IMR-90 (cell line): Measurements from ENCODE around the gene CHST6. TPM values are rescaled to one million over a fixed set of nuclear protein-coding genes. Genes with fewer than 3 reads are reported as not detected.
A peak's percentile ranks its signal among the peaks of the same experiment; 100 is the strongest.

Experiments used
- ATAC-seq: fragments of 200-7000 bp; cut with Tn5 transposase; 2 replicates; pipeline ENCODE4 v1.9.1; 2020; ENCODE audit warnings: low read depth, mild to moderate bottlenecking, moderate library complexity
- BruUV-seq: library from RNA; stranded (reverse); fragments of 400-500 nt; replicated peaks from 2 replicates; lab custom pipeline; 2021; lab: Mats Ljungman, UMichigan
- CTCF ChIA-PET: fragments of 300-600 bp; formaldehyde crosslinking; extraction: SDS; loops from one replicate; lab custom pipeline; 2021; ENCODE audit warnings: antibody characterized with exemption; lab: Yijun Ruan, JAX
- POLR2A ChIA-PET: fragments of 300-600 bp; sonication (Branson Sonifier 250); formaldehyde crosslinking; loops from one replicate; lab custom pipeline; 2022; ENCODE audit warnings: antibody characterized with exemption; ENCODE audit not compliant: unreplicated experiment; lab: Charles Lee
- DNase-seq: peaks from one replicate; pipeline ENCODE4 v3.0.0; 2013
- H2AFZ ChIP-seq: replicated peaks from 2 replicates; pipeline ENCODE3; 2013; ENCODE audit warnings: low read length, mild to moderate bottlenecking; ENCODE audit not compliant: poor library complexity
- H2AK5ac ChIP-seq: 2 replicates; pipeline ENCODE4 v1.6.1; 2013; ENCODE audit warnings: low read depth, low read length, inconsistent platforms
- H2AK9ac ChIP-seq: replicated peaks from 2 replicates; pipeline ENCODE3; 2013; ENCODE audit warnings: mild to moderate bottlenecking, low read depth, low read length, moderate library complexity; ENCODE audit not compliant: poor library complexity
- H2BK120ac ChIP-seq: 2 replicates; pipeline ENCODE4 v1.6.1; 2013; ENCODE audit warnings: low read depth, low read length, inconsistent platforms
- H2BK15ac ChIP-seq: 3 replicates; pipeline ENCODE4 v1.6.1; 2013; ENCODE audit warnings: low read depth, low read length, inconsistent platforms
- H2BK20ac ChIP-seq: 2 replicates; pipeline ENCODE4 v1.6.1; 2013; ENCODE audit warnings: low read depth, mild to moderate bottlenecking, inconsistent platforms, low read length, moderate library complexity
- H2BK5ac ChIP-seq: 2 replicates; pipeline ENCODE4 v1.6.1; 2013; ENCODE audit warnings: mild to moderate bottlenecking, low read depth, low read length, inconsistent platforms; ENCODE audit not compliant: poor library complexity, severe bottlenecking
- H3K14ac ChIP-seq: replicated peaks from 2 replicates; pipeline ENCODE4 v1.6.1; 2013; ENCODE audit warnings: low read depth, low read length, inconsistent platforms
- H3K18ac ChIP-seq: 2 replicates; pipeline ENCODE4 v1.6.1; 2013; ENCODE audit warnings: low read depth, low read length, control low read depth
- H3K23ac ChIP-seq: 2 replicates; pipeline ENCODE4 v1.6.1; 2013; ENCODE audit warnings: low read depth, low read length, inconsistent platforms
- H3K27ac ChIP-seq: 2 replicates; pipeline ENCODE4 v1.5.1; 2013; ENCODE audit warnings: mild to moderate bottlenecking, control low read depth, low read length; ENCODE audit not compliant: insufficient read depth
- H3K27me3 ChIP-seq: 2 replicates; pipeline ENCODE4 v1.6.1; 2013; ENCODE audit warnings: low read length; ENCODE audit not compliant: control insufficient read depth, insufficient read depth
- H3K36me3 ChIP-seq: 2 replicates; pipeline ENCODE4 v1.6.1; 2013; ENCODE audit warnings: low read length, mixed read lengths; ENCODE audit not compliant: control insufficient read depth, insufficient read depth
- H3K4ac ChIP-seq: 2 replicates; pipeline ENCODE4 v1.6.1; 2013; ENCODE audit warnings: low read depth, low read length, inconsistent platforms
- H3K4me1 ChIP-seq: 2 replicates; pipeline ENCODE4 v1.6.1; 2013; ENCODE audit warnings: low read length, mixed read lengths; ENCODE audit not compliant: control insufficient read depth, insufficient read depth
- H3K4me2 ChIP-seq: 2 replicates; pipeline ENCODE4 v1.6.1; 2013; ENCODE audit warnings: low read depth, mild to moderate bottlenecking, control low read depth, low read length, moderate library complexity
- H3K4me3 ChIP-seq: 2 replicates; pipeline ENCODE4 v1.5.1; 2013; ENCODE audit warnings: low read depth, mild to moderate bottlenecking, control low read depth, low read length, moderate library complexity; ENCODE audit not compliant: insufficient read depth
- H3K56ac ChIP-seq: 2 replicates; pipeline ENCODE4 v1.6.1; 2013; ENCODE audit warnings: low read length, inconsistent platforms; ENCODE audit not compliant: insufficient read depth; ENCODE audit errors: extremely low read depth
- H3K79me1 ChIP-seq, 2 experiments: 2 replicates each; pipeline ENCODE4 v1.6.1; 2013; ENCODE audit warnings: low read length in 2 of 2, inconsistent platforms in 1 of 2, low read depth in 1 of 2
- H3K9ac ChIP-seq: 2 replicates; pipeline ENCODE4 v1.6.1; 2013; ENCODE audit warnings: low read depth, low read length, control low read depth
- H3K9me1 ChIP-seq: 2 replicates; pipeline ENCODE4 v1.6.1; 2013; ENCODE audit warnings: low read length, inconsistent platforms; ENCODE audit not compliant: insufficient read depth
- H3K9me3 ChIP-seq: 2 replicates; pipeline ENCODE4 v1.6.1; 2013; ENCODE audit warnings: low read length; ENCODE audit not compliant: control insufficient read depth, insufficient read depth
- H4K20me1 ChIP-seq: 2 replicates; pipeline ENCODE4 v1.6.1; 2013; ENCODE audit warnings: low read length, inconsistent platforms; ENCODE audit not compliant: insufficient read depth
- H4K5ac ChIP-seq: 2 replicates; pipeline ENCODE4 v1.6.1; 2013; ENCODE audit warnings: mild to moderate bottlenecking, low read depth, low read length, control low read depth
- H4K8ac ChIP-seq, 2 experiments: 2 replicates each; pipeline ENCODE4 v1.6.1; 2013; ENCODE audit warnings: low read depth in 2 of 2, low read length in 2 of 2, control low read depth in 1 of 2, inconsistent platforms in 1 of 2
- H4K91ac ChIP-seq: 2 replicates; pipeline ENCODE4 v1.6.1; 2013; ENCODE audit warnings: low read depth, low read length, inconsistent platforms; ENCODE audit not compliant: insufficient read depth
- MAZ ChIP-seq: IDR thresholded peaks from 2 replicates; pipeline ENCODE4 v1.6.1; 2012; ENCODE audit warnings: low read depth, mild to moderate bottlenecking, low read length, improper control_type of control experiment, moderate library complexity, borderline replicate concordance
- NFE2L2 ChIP-seq: fragments of 150-350 bp; IDR thresholded peaks from 2 replicates; pipeline ENCODE4 v1.6.1; 2016; ENCODE audit warnings: low read depth, mild to moderate bottlenecking, low read length
- RCOR1 ChIP-seq: IDR thresholded peaks from 2 replicates; pipeline ENCODE4 v1.6.1; 2012; ENCODE audit warnings: mild to moderate bottlenecking, low read length, improper control_type of control experiment; ENCODE audit not compliant: insufficient replicate concordance
- WGBS, 2 experiments: methylation state at CpG; one replicate each; pipeline versions ENCODE4 v1.1.5 to v1.1.7; 2013; ENCODE audit warnings: missing lambda C conversion rate in 2 of 2; ENCODE audit not compliant: insufficient read length in 1 of 2; ENCODE audit errors: extremely low coverage in 2 of 2; 5-methylcytosine and 5-hydroxymethylcytosine counted together
- dilution Hi-C: fragments of 300-500 bp; cut with HindIII; formaldehyde crosslinking; loops from one replicate; pipeline ENCODE4 v1.14.3; 2018; ENCODE audit warnings: low sequenced_read_pairs; ENCODE audit not compliant: unreplicated experiment
- in situ Hi-C: fragments of 300-500 bp; cut with MboI; formaldehyde crosslinking; loops from 3 replicates; pipeline ENCODE4 v1.14.3; 2019; ENCODE audit warnings: low sequenced_read_pairs, inconsistent platforms, mixed read lengths
- intact Hi-C: fragments of 100-400 bp; cut with micrococcal nuclease; formaldehyde crosslinking; loops from 2 replicates; pipeline ENCODE4 v1.10.0; 2022
- polyA plus RNA-seq, 3 experiments: library from polyadenylated mRNA; depleted of rRNA; stranded (reverse); fragments of >200 nt; gene quantifications; 2 replicates each; pipeline ENCODE4 v1.2.3, GENCODE V29; 2012; ENCODE audit warnings: low replicate concordance in 1 of 3
- total RNA-seq: library from RNA; depleted of rRNA; stranded (reverse); fragments of >200 nt; gene quantifications from 2 replicates; pipeline ENCODE4 v1.2.3, GENCODE V29; 2012
- TF ChIP-seq, protein P1 (sequence below): fragments of 150-350 bp; IDR thresholded peaks from 2 replicates; pipeline ENCODE4 v1.6.1; 2017; ENCODE audit warnings: mild to moderate bottlenecking, antibody characterized with exemption, low read length, low read depth

The CHST6 gene
- total and polyA plus RNA-seq, 2 of the 4 experiments (the other 2 are of a cell fraction): under 0.01 to 0.12 TPM

DNA sequence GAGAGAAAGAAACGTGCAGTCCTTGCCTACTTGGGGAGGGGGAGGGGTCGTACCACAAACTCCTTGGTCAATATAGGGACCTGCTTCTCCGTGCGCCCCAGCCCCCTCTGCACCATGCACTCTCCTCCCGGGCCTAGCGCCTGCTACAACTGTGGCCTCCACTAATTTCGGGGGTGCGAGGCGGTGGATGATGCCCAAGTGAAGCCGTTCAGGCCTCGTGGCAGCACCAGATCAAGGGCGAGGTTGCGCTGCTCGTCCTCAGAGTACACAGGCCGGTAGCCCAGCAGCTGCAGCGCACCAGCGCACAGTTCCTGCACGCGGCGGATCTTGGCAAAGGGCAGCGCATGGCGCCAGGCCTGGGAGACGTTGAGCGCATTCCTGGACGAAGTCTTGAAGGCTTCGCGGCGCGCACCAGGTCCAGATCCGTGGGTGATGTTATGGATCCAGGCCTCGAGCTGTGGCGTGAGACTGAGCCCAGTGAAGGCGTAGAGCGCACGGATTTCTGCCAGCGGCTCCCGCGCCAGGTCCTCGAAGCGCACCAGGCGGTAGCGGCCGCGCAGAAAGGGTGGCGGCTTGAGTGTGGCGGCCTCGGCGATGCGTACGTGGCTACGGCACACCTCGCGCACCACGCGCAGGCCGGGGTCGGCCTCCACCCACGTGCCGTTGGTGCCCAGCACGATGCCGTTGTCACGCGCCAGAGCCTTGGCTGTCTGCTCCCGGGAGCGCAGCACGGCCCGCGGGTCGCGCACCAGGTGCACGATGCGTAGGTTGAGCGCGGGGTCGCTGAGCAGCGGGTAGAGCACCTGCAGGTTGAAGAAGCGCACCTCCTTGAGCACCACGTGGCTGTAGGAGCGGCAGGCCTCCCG, 16.5 kb downstream of the CHST6 start:
- Histone ChIP-seq H2BK5ac (no peak overlapping the region), H2BK20ac (no peak overlapping the region), H3K36me3 (no peaks in the 10 kb centered on the region), H3K4ac (no peak overlapping the region), H2AK5ac (no peak overlapping the region), H3K4me1 (no peaks in the 10 kb centered on the region), H3K14ac (no peak overlapping the region), H3K4me2 (no peak overlapping the region), H3K27me3 (peaks cover 20% of the 10 kb centered on the region), H2BK15ac (no peak overlapping the region), H3K27ac (no peak overlapping the region), H2BK120ac (no peak overlapping the region), H3K9me3 (no peaks in the 10 kb centered on the region), H4K91ac (no peak overlapping the region), H3K79me1 (no peaks in the 10 kb centered on the region), H4K20me1 (no peaks in the 10 kb centered on the region), H3K9me1 (no peaks in the 10 kb centered on the region), H3K56ac (no peak overlapping the region), H4K5ac (no peak overlapping the region), H3K23ac (no peak overlapping the region), H3K4me3 (no peak overlapping the region), H4K8ac (no peak overlapping the region), H3K9ac (no peak overlapping the region), H3K18ac (no peak overlapping the region), H2AK9ac (peak overlapping the region; percentile 42), H2AFZ (no peak overlapping the region)
- in situ Hi-C loops (no loop called here), dilution Hi-C loops (no loop called here), intact Hi-C loops (no loop called here)
- DNase-seq: no peak
- TF ChIP-seq NFE2L2 (no peak), MAZ (no peak), RCOR1 (no peak)
- TF ChIP-seq, protein P1, sequence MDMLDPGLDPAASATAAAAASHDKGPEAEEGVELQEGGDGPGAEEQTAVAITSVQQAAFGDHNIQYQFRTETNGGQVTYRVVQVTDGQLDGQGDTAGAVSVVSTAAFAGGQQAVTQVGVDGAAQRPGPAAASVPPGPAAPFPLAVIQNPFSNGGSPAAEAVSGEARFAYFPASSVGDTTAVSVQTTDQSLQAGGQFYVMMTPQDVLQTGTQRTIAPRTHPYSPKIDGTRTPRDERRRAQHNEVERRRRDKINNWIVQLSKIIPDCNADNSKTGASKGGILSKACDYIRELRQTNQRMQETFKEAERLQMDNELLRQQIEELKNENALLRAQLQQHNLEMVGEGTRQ: no peak
- POLR2A ChIA-PET: no interaction called here
- ATAC-seq: no peak
- BruUV-seq: no TSS peak
- 95% methylated on average over 46 of the region's 80 CpGs; no CpG with 5 or more reads in 1 of the 2 experiments for WGBS, 2 experiments
- CTCF ChIA-PET: no interaction called here
